ENCODE measurements around the gene COQ10B.
"Not testable (repeated sequence)": the region's sequence is repeated elsewhere in the genome, so short reads cannot be mapped to it uniquely, and the experiment has no call there.

Gene COQ10B

GRCh38 chr2:197431858-197432257 lies 21.5 kb upstream of the COQ10B start:
- no peak overlapping the region for H3K27ac ChIP-seq (ENCODE audit: poor library complexity, severe bottlenecking)
- no peaks in the 10 kb centered on the region for H3K27me3 ChIP-seq (ENCODE audit: insufficient read depth, poor library complexity, severe bottlenecking)
- peaks cover 10% of the 10 kb centered on the region for H3K4me1 ChIP-seq (ENCODE audit: insufficient read depth, poor library complexity, severe bottlenecking)
- no peak overlapping the region for H3K4me3 ChIP-seq (ENCODE audit: severe bottlenecking)
- ATAC-seq (ENCODE audit: low read depth) (no peak), DNase-seq (ENCODE audit: low spot score) (no peak)
- peaks cover 34% of the 10 kb centered on the region for H3K36me3 ChIP-seq (ENCODE audit: low read depth)
- TF ChIP-seq CTCF (IDR thresholded peaks at IDR 0.05; ENCODE audit: poor library complexity, severe bottlenecking), result no peak
- no peaks in the 10 kb centered on the region for H3K9me3 ChIP-seq (ENCODE audit: severe bottlenecking)

GRCh38 chr2:197432527-197432926 lies 20.8 kb upstream of the COQ10B start:
- not testable (repeated sequence) for H3K9me3 ChIP-seq (ENCODE audit: severe bottlenecking); H3K27ac ChIP-seq (ENCODE audit: poor library complexity, severe bottlenecking); H3K27me3 ChIP-seq (ENCODE audit: insufficient read depth, poor library complexity, severe bottlenecking); H3K4me3 ChIP-seq (ENCODE audit: severe bottlenecking); H3K4me1 ChIP-seq (ENCODE audit: insufficient read depth, poor library complexity, severe bottlenecking); DNase-seq (ENCODE audit: low spot score); ATAC-seq (ENCODE audit: low read depth)
- peaks cover 31% of the 10 kb centered on the region for H3K36me3 ChIP-seq (ENCODE audit: low read depth)

- H3K27me3 ChIP-seq (ENCODE audit: insufficient read depth, poor library complexity, severe bottlenecking), result no peaks in the 10 kb centered on the region
- ATAC-seq (ENCODE audit: low read depth) (no peak), DNase-seq (ENCODE audit: low spot score) (no peak)
- H3K9me3 ChIP-seq (ENCODE audit: severe bottlenecking), result no peaks in the 10 kb centered on the region
- peaks cover 7% of the 10 kb centered on the region for H3K4me1 ChIP-seq (ENCODE audit: insufficient read depth, poor library complexity, severe bottlenecking)
- H3K36me3 ChIP-seq (ENCODE audit: low read depth), result peaks cover 19% of the 10 kb centered on the region
- H3K4me3 ChIP-seq (ENCODE audit: severe bottlenecking), result peak overlapping the region; percentile 76
- H3K27ac ChIP-seq (ENCODE audit: poor library complexity, severe bottlenecking), result peak overlapping the region; percentile 63
- no peak for TF ChIP-seq CTCF (IDR thresholded peaks at IDR 0.05; ENCODE audit: poor library complexity, severe bottlenecking)
Observed at GRCh38 chr2:197433780-197434438, 19.4 kb upstream of the COQ10B start.

GRCh38 chr2:197434541-197435513 lies 18.5 kb upstream of the COQ10B start, which contains the start of gene SF3B1:
Gene SF3B1 (minus strand): TSS chr2:197435028. CDS start chr2:197434999, 29 bp downstream.
- DNase-seq (ENCODE audit: low spot score) (peak; percentile 95), ATAC-seq (ENCODE audit: low read depth) (peak; percentile 84)
- no peak for TF ChIP-seq CTCF (IDR thresholded peaks at IDR 0.05; ENCODE audit: poor library complexity, severe bottlenecking)
- Histone ChIP-seq H3K36me3 (ENCODE audit: low read depth) (peaks cover 10% of the 10 kb centered on the region), H3K4me1 (ENCODE audit: insufficient read depth, poor library complexity, severe bottlenecking) (peaks cover 7% of the 10 kb centered on the region), H3K4me3 (ENCODE audit: severe bottlenecking) (peak within 1 kb of the TSS; percentile 76), H3K9me3 (ENCODE audit: severe bottlenecking) (no peaks in the 10 kb centered on the region), H3K27ac (ENCODE audit: poor library complexity, severe bottlenecking) (peak within 1 kb of the TSS; percentile 63), H3K27me3 (ENCODE audit: insufficient read depth, poor library complexity, severe bottlenecking) (no peaks in the 10 kb centered on the region)

GRCh38 chr2:197435598-197436420 lies 17.5 kb upstream of the COQ10B start:
- Histone ChIP-seq H3K4me1 (ENCODE audit: insufficient read depth, poor library complexity, severe bottlenecking) (peaks cover 7% of the 10 kb centered on the region), H3K27ac (ENCODE audit: poor library complexity, severe bottlenecking) (peak overlapping the region; percentile 63), H3K4me3 (ENCODE audit: severe bottlenecking) (peak overlapping the region; percentile 76), H3K27me3 (ENCODE audit: insufficient read depth, poor library complexity, severe bottlenecking) (no peaks in the 10 kb centered on the region), H3K9me3 (ENCODE audit: severe bottlenecking) (no peaks in the 10 kb centered on the region), H3K36me3 (ENCODE audit: low read depth) (peaks cover 5% of the 10 kb centered on the region)
- no peak for DNase-seq (ENCODE audit: low spot score)
- no peak for TF ChIP-seq CTCF (IDR thresholded peaks at IDR 0.05; ENCODE audit: poor library complexity, severe bottlenecking)
- no peak; the same call in 2 of the 3 replicates for ATAC-seq (ENCODE audit: low read depth)
